Activated CD4-positive, alpha-beta memory T cell treated with anti-CD3 and anti-CD28 coated beads, Interleukin-2, amount 10 ng/mL, durations not matched to agents 7 days and 5 days (primary cell): ENCODE measurements around the gene HDLBP. TPM values are rescaled to one million over a fixed set of nuclear protein-coding genes. Genes with fewer than 3 reads are reported as not detected.

Source experiments
- CTCF ChIA-PET: fragments of 350-600 bp; sonication (Branson Sonifier 250); formaldehyde crosslinking; loops from one replicate; lab custom pipeline; 2021; ENCODE audit warnings: antibody characterized with exemption, inconsistent platforms; lab: Charles Lee
- POLR2A ChIA-PET: fragments of 350-600 bp; sonication (Branson Sonifier 250); formaldehyde crosslinking; loops from one replicate; lab custom pipeline; 2021; ENCODE audit warnings: antibody characterized with exemption; lab: Charles Lee
- DNase-seq: peaks from one replicate; pipeline ENCODE4 v3.0.0-alpha.2; 2020
- H3K27ac Mint-ChIP-seq: one replicate; pipeline ENCODE4 v1.8.0; 2021; ENCODE audit warnings: mild to moderate bottlenecking, mixed read lengths
- H3K27me3 Mint-ChIP-seq: one replicate; pipeline ENCODE4 v1.8.0; 2021; ENCODE audit warnings: mixed read lengths
- H3K36me3 Mint-ChIP-seq: one replicate; pipeline ENCODE4 v1.8.0; 2021; ENCODE audit warnings: low read depth, mixed read lengths
- H3K4me1 Mint-ChIP-seq: one replicate; pipeline ENCODE4 v1.8.0; 2021; ENCODE audit warnings: mixed read lengths
- H3K4me3 Mint-ChIP-seq: one replicate; pipeline ENCODE4 v1.8.0; 2021; ENCODE audit warnings: mild to moderate bottlenecking, mixed read lengths
- H3K9me3 Mint-ChIP-seq: one replicate; pipeline ENCODE4 v1.8.0; 2021; ENCODE audit warnings: mixed read lengths
- total RNA-seq, 2 experiments: library from RNA; stranded (reverse); gene quantifications; one replicate each; pipeline ENCODE4 v1.2.3, GENCODE V29; 2021

The HDLBP gene
- total RNA-seq, 2 experiments from 2014 or later, result 190 to 193 TPM

GRCh38 chr2:241312082-241312481 lies 3.4 kb downstream of the HDLBP start:
- peaks cover 22% of the 10 kb centered on the region for H3K36me3 Mint-ChIP-seq
- ChIA-PET CTCF (no interaction called here), POLR2A (interaction anchor here (1.9 kb wide), 1 partner anchor 375 kb away, joined by 4 read pairs; the partner anchor contains the start of gene DTYMK)
- DNase-seq, result no peak
- H3K9me3 Mint-ChIP-seq, result no peaks in the 10 kb centered on the region
- H3K27me3 Mint-ChIP-seq, result no peaks in the 10 kb centered on the region
- H3K4me1 Mint-ChIP-seq, result peaks cover 66% of the 10 kb centered on the region
- no peak overlapping the region for H3K4me3 Mint-ChIP-seq
- H3K27ac Mint-ChIP-seq, result no peak overlapping the region

GRCh38 chr2:241310917-241311566 lies 4.4 kb downstream of the HDLBP start:
- Mint-ChIP-seq H3K4me1 (peaks cover 68% of the 10 kb centered on the region), H3K27ac (no peak overlapping the region)

GRCh38 chr2:241309684-241310117 lies 5.8 kb downstream of the HDLBP start:
- Mint-ChIP-seq H3K36me3 (peaks cover 12% of the 10 kb centered on the region), H3K4me3 (peak overlapping the region; percentile 6), H3K4me1 (peaks cover 77% of the 10 kb centered on the region), H3K9me3 (no peaks in the 10 kb centered on the region), H3K27me3 (no peaks in the 10 kb centered on the region), H3K27ac (peak overlapping the region; percentile 69)
- ChIA-PET POLR2A (interaction anchor here (1.7 kb wide), 1 partner anchor 11 kb away, joined by 6 read pairs; no protein-coding TSS in a partner anchor), CTCF (no interaction called here)
- peak; percentile 79 for DNase-seq

More at GRCh38 chr2:241310917-241311566, 4.4 kb downstream of the HDLBP start:
- no peak overlapping the region for H3K4me3 Mint-ChIP-seq
- H3K9me3 Mint-ChIP-seq, result no peaks in the 10 kb centered on the region
- POLR2A ChIA-PET, result interaction anchor here (1.7 to 1.9 kb wide), 2 partner anchors 12 to 376 kb away, joined by 4 to 6 read pairs; partner anchors contain the start of gene DTYMK
- DNase-seq, result no peak
- CTCF ChIA-PET, result no interaction called here
- peaks cover 17% of the 10 kb centered on the region for H3K36me3 Mint-ChIP-seq
- H3K27me3 Mint-ChIP-seq, result no peaks in the 10 kb centered on the region

- ChIA-PET CTCF (no interaction called here), POLR2A (interaction anchor here (1.6 to 1.7 kb wide), 2 partner anchors 10 kb away, joined by 4 to 6 read pairs; no protein-coding TSS in a partner anchor)
- DNase-seq, result no peak
- no peaks in the 10 kb centered on the region for H3K9me3 Mint-ChIP-seq
- peak overlapping the region; percentile 69 for H3K27ac Mint-ChIP-seq
- peaks cover 74% of the 10 kb centered on the region for H3K4me1 Mint-ChIP-seq
- peaks cover 12% of the 10 kb centered on the region for H3K36me3 Mint-ChIP-seq
- H3K4me3 Mint-ChIP-seq, result no peak overlapping the region
- no peaks in the 10 kb centered on the region for H3K27me3 Mint-ChIP-seq
Observed at GRCh38 chr2:241308832-241309500, 6.5 kb downstream of the HDLBP start.

- no peaks in the 10 kb centered on the region for H3K9me3 Mint-ChIP-seq
- peaks cover 67% of the 10 kb centered on the region for H3K4me1 Mint-ChIP-seq
- no peaks in the 10 kb centered on the region for H3K27me3 Mint-ChIP-seq
- no peak overlapping the region for H3K4me3 Mint-ChIP-seq
- peaks cover 12% of the 10 kb centered on the region for H3K36me3 Mint-ChIP-seq
- DNase-seq, result no peak
- POLR2A ChIA-PET, result interaction anchor here (1.6 kb wide), 1 partner anchor 10 kb away, joined by 4 read pairs; no protein-coding TSS in a partner anchor
- CTCF ChIA-PET, result interaction anchor here (0.6 kb wide), 1 partner anchor 183 kb away, joined by 3 read pairs; no protein-coding TSS in a partner anchor
- H3K27ac Mint-ChIP-seq, result no peak overlapping the region
Observed at GRCh38 chr2:241308267-241308666, 7.2 kb downstream of the HDLBP start.

GRCh38 chr2:241307055-241307454 lies 8.4 kb downstream of the HDLBP start:
- H3K36me3 Mint-ChIP-seq, result peaks cover 12% of the 10 kb centered on the region
- H3K9me3 Mint-ChIP-seq, result no peaks in the 10 kb centered on the region
- no peak overlapping the region for H3K27ac Mint-ChIP-seq
- no peak for DNase-seq
- ChIA-PET POLR2A (interaction anchor here (1.6 to 7.1 kb wide), 2 partner anchors 8 kb away, joined by 4 to 52 read pairs; partner anchors contain the start of genes HDLBP and SEPTIN2), CTCF (no interaction called here)
- no peak overlapping the region for H3K4me3 Mint-ChIP-seq
- no peaks in the 10 kb centered on the region for H3K27me3 Mint-ChIP-seq
- H3K4me1 Mint-ChIP-seq, result peaks cover 64% of the 10 kb centered on the region

GRCh38 chr2:241304039-241304670 lies 11.3 kb downstream of the HDLBP start:
- Mint-ChIP-seq H3K4me1 (peaks cover 51% of the 10 kb centered on the region), H3K27me3 (no peaks in the 10 kb centered on the region), H3K4me3 (no peak overlapping the region), H3K36me3 (peaks cover 11% of the 10 kb centered on the region), H3K27ac (no peak overlapping the region), H3K9me3 (no peaks in the 10 kb centered on the region)
- ChIA-PET CTCF (interaction anchor here (0.6 kb wide), 1 partner anchor 574 kb away, joined by 3 read pairs; no protein-coding TSS in a partner anchor), POLR2A (interaction anchor here (7.1 kb wide), 1 partner anchor 11 kb away, joined by 52 read pairs; the partner anchor contains the start of genes HDLBP and SEPTIN2)
- no peak for DNase-seq

- CTCF ChIA-PET, result interaction anchor here (0.6 kb wide), 1 partner anchor 575 kb away, joined by 3 read pairs; no protein-coding TSS in a partner anchor
- peaks cover 7% of the 10 kb centered on the region for H3K36me3 Mint-ChIP-seq
- H3K4me3 Mint-ChIP-seq, result no peak overlapping the region
- no peak overlapping the region for H3K27ac Mint-ChIP-seq
- POLR2A ChIA-PET, result interaction anchor here (7.1 kb wide), 1 partner anchor 12 kb away, joined by 52 read pairs; the partner anchor contains the start of genes HDLBP and SEPTIN2
- H3K27me3 Mint-ChIP-seq, result no peaks in the 10 kb centered on the region
- no peaks in the 10 kb centered on the region for H3K9me3 Mint-ChIP-seq
- peaks cover 51% of the 10 kb centered on the region for H3K4me1 Mint-ChIP-seq
- DNase-seq, result no peak
Observed at GRCh38 chr2:241302759-241303651, 12.5 kb downstream of the HDLBP start.

GRCh38 chr2:241302083-241302482 lies 13.4 kb downstream of the HDLBP start:
- Mint-ChIP-seq H3K4me3 (no peak overlapping the region), H3K27me3 (no peaks in the 10 kb centered on the region), H3K4me1 (peaks cover 48% of the 10 kb centered on the region), H3K9me3 (no peaks in the 10 kb centered on the region), H3K27ac (no peak overlapping the region), H3K36me3 (peaks cover 8% of the 10 kb centered on the region)
- ChIA-PET CTCF (no interaction called here), POLR2A (interaction anchor here (7.1 kb wide), 1 partner anchor 13 kb away, joined by 52 read pairs; the partner anchor contains the start of genes HDLBP and SEPTIN2)
- DNase-seq, result no peak

GRCh38 chr2:241300000-241300399 lies 15.5 kb downstream of the HDLBP start:
- no peaks in the 10 kb centered on the region for H3K9me3 Mint-ChIP-seq

GRCh38 chr2:241298673-241299072 lies 16.8 kb downstream of the HDLBP start:
- Mint-ChIP-seq H3K36me3 (peaks cover 17% of the 10 kb centered on the region), H3K4me3 (no peak overlapping the region), H3K4me1 (peaks cover 36% of the 10 kb centered on the region), H3K27ac (peak overlapping the region; percentile 55), H3K27me3 (no peaks in the 10 kb centered on the region), H3K9me3 (no peaks in the 10 kb centered on the region)
- DNase-seq, result no peak
- POLR2A ChIA-PET, result interaction anchor here (0.9 to 3.8 kb wide), 3 partner anchors 9 to 17 kb away, joined by 4 to 18 read pairs (median 6); partner anchors contain the start of genes HDLBP and SEPTIN2
- CTCF ChIA-PET, result no interaction called here

More at GRCh38 chr2:241300000-241300399, 15.5 kb downstream of the HDLBP start:
- ChIA-PET CTCF (no interaction called here), POLR2A (interaction anchor here (3.8 kb wide), 1 partner anchor 15 kb away, joined by 18 read pairs; the partner anchor contains the start of genes HDLBP and SEPTIN2)
- H3K27me3 Mint-ChIP-seq, result no peaks in the 10 kb centered on the region
- peaks cover 17% of the 10 kb centered on the region for H3K36me3 Mint-ChIP-seq
- H3K27ac Mint-ChIP-seq, result peak overlapping the region; percentile 5
- H3K4me1 Mint-ChIP-seq, result peaks cover 39% of the 10 kb centered on the region
- no peak overlapping the region for H3K4me3 Mint-ChIP-seq
- no peak for DNase-seq
